NCI-H446 treated with DMSO at 0.1 percent for 48 hours (cell line): ENCODE data around the gene SOST.

ENCODE experiments used
- DNase-seq: peaks from one replicate; lab custom pipeline; 2025; lab: John Stamatoyannopoulos, UW

The SOST gene

GRCh38 chr17:43707184-43707583 lies 51.4 kb downstream of the SOST start:
- no peak for DNase-seq

GRCh38 chr17:43706235-43706634 lies 52.4 kb downstream of the SOST start:
- no peak for DNase-seq
